Endothelial cell of umbilical vein (primary cell): ENCODE measurements around the gene SAMD4A. TPM values are rescaled to one million over a fixed set of nuclear protein-coding genes. Genes with fewer than 3 reads are reported as not detected.

Experiments used
- BruUV-seq: library from RNA; stranded (reverse); fragments of 400-500 nt; replicated peaks from 2 replicates; lab custom pipeline; 2021; lab: Mats Ljungman, UMichigan
- CTCF ChIA-PET: fragments of 300-600, 350-600 bp; sonication (Branson Sonifier 250); formaldehyde crosslinking; loops from one replicate; lab custom pipeline; 2021; ENCODE audit warnings: antibody characterized with exemption, inconsistent platforms; lab: Charles Lee
- POLR2A ChIA-PET: fragments of 300-600, 350-600 bp; sonication (Branson Sonifier 250); formaldehyde crosslinking; loops from one replicate; lab custom pipeline; 2021; ENCODE audit warnings: antibody characterized with exemption, inconsistent platforms; lab: Charles Lee
- DNase-seq: peaks from one replicate; pipeline ENCODE4 v3.0.0-alpha.2; 2011; ENCODE audit warnings: low read depth, low spot score
- FAIRE-seq: peaks from 2 replicates; lab custom pipeline; 2011; peaks lifted over from hg19 to GRCh38; lab: Jason Lieb, UNC
- H2AFZ ChIP-seq: 2 replicates; pipeline ENCODE4 v1.6.0; 2012; ENCODE audit warnings: low read depth, low read length, control low read depth, inconsistent platforms
- H3K27ac ChIP-seq: 2 replicates; pipeline ENCODE4 v1.5.1; 2011; ENCODE audit warnings: low read depth, mild to moderate bottlenecking, control low read depth, low read length, moderate library complexity; ENCODE audit not compliant: insufficient read depth
- H3K27me3 ChIP-seq, 2 experiments: 2 replicates each; pipeline versions ENCODE4 v1.6.0 to v1.6.1; 2011; ENCODE audit warnings: low read length in 2 of 2, mixed read lengths in 1 of 2; ENCODE audit not compliant: control insufficient read depth in 2 of 2, insufficient read depth in 2 of 2
- H3K36me3 ChIP-seq, 2 experiments: 2 replicates in 1 of 2; 3 replicates in 1 of 2; pipeline ENCODE4 v1.5.1; 2011; ENCODE audit warnings: low read length in 2 of 2, mild to moderate bottlenecking in 1 of 2, moderate library complexity in 1 of 2; ENCODE audit not compliant: control insufficient read depth in 2 of 2, insufficient read depth in 2 of 2; ENCODE audit errors: extremely low read depth in 1 of 2
- H3K4me1 ChIP-seq: 3 replicates; pipeline ENCODE4 v1.5.1; 2011; ENCODE audit warnings: mild to moderate bottlenecking, low read length; ENCODE audit not compliant: control insufficient read depth, insufficient read depth; ENCODE audit errors: extremely low read depth
- H3K4me2 ChIP-seq: 2 replicates; pipeline ENCODE4 v1.6.1; 2011; ENCODE audit warnings: low read length, control low read depth, mixed read lengths; ENCODE audit not compliant: insufficient read depth
- H3K4me3 ChIP-seq, 3 experiments: fragments of 200-600 bp in 1 of 3; sonication (generic), shearing (Covaris generic) in 1 of 3; replicated peaks in 1 of 3; 2 replicates each; pipeline ENCODE4 v1.5.1; 2011 to 2016; ENCODE audit warnings: control low read depth in 3 of 3, low read length in 3 of 3, mild to moderate bottlenecking in 2 of 3, inconsistent platforms in 1 of 3, low read depth in 1 of 3, moderate library complexity in 1 of 3; ENCODE audit not compliant: insufficient read depth in 1 of 3
- H3K79me2 ChIP-seq: 2 replicates; pipeline ENCODE4 v1.6.0; 2012; ENCODE audit warnings: low read length, inconsistent platforms; ENCODE audit not compliant: control insufficient read depth, insufficient read depth
- H3K9ac ChIP-seq: replicated peaks from 2 replicates; pipeline ENCODE3; 2011; ENCODE audit warnings: low read length, control low read depth; ENCODE audit not compliant: insufficient read depth; ENCODE audit errors: extremely low read depth
- H3K9me1 ChIP-seq: replicated peaks from 3 replicates; pipeline ENCODE4 v1.6.0; 2011; ENCODE audit warnings: mild to moderate bottlenecking, low read length; ENCODE audit not compliant: control insufficient read depth, insufficient read depth; ENCODE audit errors: extremely low read depth
- H3K9me3 ChIP-seq: replicated peaks from 2 replicates; pipeline ENCODE4 v1.5.1; 2012; ENCODE audit warnings: low read length, inconsistent platforms; ENCODE audit not compliant: control insufficient read depth, insufficient read depth
- H4K20me1 ChIP-seq: replicated peaks from 2 replicates; pipeline ENCODE3; 2011; ENCODE audit warnings: mild to moderate bottlenecking, low read length; ENCODE audit not compliant: control insufficient read depth, insufficient read depth; ENCODE audit errors: extremely low read depth
- EZH2 ChIP-seq: IDR thresholded peaks from 2 replicates; pipeline ENCODE4 v1.6.1; 2012; ENCODE audit warnings: borderline replicate concordance, low read depth, mild to moderate bottlenecking, moderate library complexity, low read length, inconsistent platforms; ENCODE audit not compliant: severe bottlenecking
- FOS ChIP-seq: IDR thresholded peaks from 2 replicates; pipeline ENCODE4 v1.6.1; 2011; ENCODE audit warnings: mild to moderate bottlenecking, low read length, moderate library complexity, borderline replicate concordance; ENCODE audit not compliant: insufficient read depth
- GATA2 ChIP-seq: IDR thresholded peaks from 2 replicates; pipeline ENCODE4 v1.7.0; 2011; ENCODE audit warnings: low read depth, mild to moderate bottlenecking, moderate library complexity, mixed read lengths, low read length; ENCODE audit not compliant: insufficient read length, insufficient read depth
- JUN ChIP-seq: IDR thresholded peaks from 2 replicates; pipeline ENCODE4 v1.6.1; 2011; ENCODE audit warnings: borderline replicate concordance, low read depth; ENCODE audit not compliant: insufficient read length, insufficient read depth
- MYC ChIP-seq: IDR thresholded peaks from one replicate; pipeline ENCODE4 v1.6.1; 2011; ENCODE audit warnings: mild to moderate bottlenecking, low read depth, low read length
- POLR2A ChIP-seq: IDR thresholded peaks from 2 replicates; pipeline ENCODE4 v1.6.1; 2012; ENCODE audit warnings: low read depth, mild to moderate bottlenecking, control low read depth, low read length
- POLR2AphosphoS5 ChIP-seq: IDR thresholded peaks from 2 replicates; pipeline ENCODE4 v1.6.1; 2012; ENCODE audit warnings: low read depth, mild to moderate bottlenecking, control low read depth, low read length, moderate library complexity; ENCODE audit not compliant: insufficient read depth
- dilution Hi-C: fragments of 300-500 bp; cut with MboI; formaldehyde crosslinking; loops from one replicate; pipeline ENCODE4 v1.15.0; 2019; ENCODE audit warnings: low sequenced_read_pairs; ENCODE audit not compliant: extremely low pct_ligation_motif_present
- intact Hi-C: fragments of 100-400 bp; cut with micrococcal nuclease; formaldehyde crosslinking; loops from one replicate; pipeline ENCODE4 v1.10.0; 2022
- polyA plus RNA-seq, 4 experiments: library from polyadenylated mRNA; depleted of rRNA in 3 of 4; stranded (reverse) in 3 of 4; unstranded in 1 of 4; fragments of >200 nt; gene quantifications; 2 replicates each; pipeline versions ENCODE4 v1.2.1 to v1.2.3, GENCODE V29; 2011 to 2012; ENCODE audit warnings: missing spikeins in 1 of 4
- total RNA-seq: library from RNA; stranded (reverse); gene quantifications from 2 replicates; pipeline ENCODE4 v1.2.3, GENCODE V29; 2021
- TF ChIP-seq, protein P1 (sequence below), 2 donors: IDR thresholded peaks; 1 replicate in 1 of 2; 2 replicates in 1 of 2; pipeline ENCODE4 v1.5.1; 2011; ENCODE audit warnings: low read length in 2 of 2, mild to moderate bottlenecking in 2 of 2, moderate library complexity in 2 of 2, control low read depth in 1 of 2, inconsistent platforms in 1 of 2, low read depth in 1 of 2; ENCODE audit not compliant: insufficient read depth in 1 of 2; ENCODE audit errors: extremely low read depth in 1 of 2
- TF ChIP-seq, protein P2 (sequence below): IDR thresholded peaks from 2 replicates; pipeline ENCODE4 v1.6.1; 2011; ENCODE audit not compliant: insufficient read depth, insufficient read length

Gene SAMD4A
- total and polyA plus RNA-seq, 2 donors (not counting 3 experiments of a cell fraction or from before 2014, with no cell fraction given) = 37.7 to 95.3 TPM

DNA sequence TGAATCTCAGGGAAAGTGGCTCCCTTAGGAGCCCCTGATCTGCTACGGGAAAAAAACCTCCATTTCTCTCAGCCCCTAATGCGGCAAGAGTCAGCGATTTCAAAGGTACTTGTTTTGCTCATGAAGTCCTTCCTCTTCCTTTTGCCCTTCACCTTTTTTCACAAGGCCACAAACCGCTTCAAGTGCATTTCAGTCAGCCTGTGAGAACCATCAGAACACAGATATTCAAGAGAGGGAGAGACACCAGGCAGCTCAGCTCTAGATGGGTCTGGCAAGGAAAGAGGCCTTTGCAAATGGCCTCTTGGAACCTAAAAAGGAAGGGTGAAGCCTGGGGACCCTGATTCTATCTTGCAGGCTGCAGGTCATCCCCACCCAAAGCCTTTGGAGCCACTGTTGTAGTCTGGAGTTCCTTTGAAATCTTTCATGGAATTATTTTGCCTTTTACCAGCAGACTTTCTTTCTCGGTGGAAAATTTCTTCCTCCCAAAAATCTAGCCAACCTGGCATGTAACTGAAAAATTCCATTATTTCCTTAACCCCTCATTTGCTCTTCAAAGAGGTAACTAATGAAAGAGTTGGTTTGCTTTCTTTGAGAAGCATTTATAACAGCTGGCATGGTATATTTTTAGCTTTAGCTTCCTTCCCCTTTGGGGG lies 145.0 kb downstream of the SAMD4A start:
- POLR2A ChIA-PET = no interaction called here
- H3K27ac ChIP-seq = peak overlapping the region; percentile 32
- peaks cover 4% of the 10 kb centered on the region for H4K20me1 ChIP-seq
- no peaks in the 10 kb centered on the region for H3K27me3 ChIP-seq
- peak overlapping the region; percentile 49 for H3K4me2 ChIP-seq
- CTCF ChIA-PET = interaction anchor here (0.9 to 2.5 kb wide), 4 partner anchors 11 to 148 kb away, joined by 3 to 12 read pairs (median 4); no protein-coding TSS in a partner anchor
- H3K9me3 ChIP-seq = no peaks in the 10 kb centered on the region
- H3K4me1 ChIP-seq = peaks cover 16% of the 10 kb centered on the region
- H3K9ac ChIP-seq = peak overlapping the region; percentile 21
- peaks cover 0 to 2% of the 10 kb centered on the region in 2 experiments for H3K36me3 ChIP-seq
- intact Hi-C loops (no loop called here), dilution Hi-C loops (no loop called here)
- BruUV-seq = no TSS peak
- no peak for FAIRE-seq
- no peak for DNase-seq
- TF ChIP-seq JUN (no peak), GATA2 (no peak), EZH2 (no peak), POLR2A (no peak), MYC (no peak), FOS (no peak), POLR2AphosphoS5 (no peak)
- TF ChIP-seq, protein P1, sequence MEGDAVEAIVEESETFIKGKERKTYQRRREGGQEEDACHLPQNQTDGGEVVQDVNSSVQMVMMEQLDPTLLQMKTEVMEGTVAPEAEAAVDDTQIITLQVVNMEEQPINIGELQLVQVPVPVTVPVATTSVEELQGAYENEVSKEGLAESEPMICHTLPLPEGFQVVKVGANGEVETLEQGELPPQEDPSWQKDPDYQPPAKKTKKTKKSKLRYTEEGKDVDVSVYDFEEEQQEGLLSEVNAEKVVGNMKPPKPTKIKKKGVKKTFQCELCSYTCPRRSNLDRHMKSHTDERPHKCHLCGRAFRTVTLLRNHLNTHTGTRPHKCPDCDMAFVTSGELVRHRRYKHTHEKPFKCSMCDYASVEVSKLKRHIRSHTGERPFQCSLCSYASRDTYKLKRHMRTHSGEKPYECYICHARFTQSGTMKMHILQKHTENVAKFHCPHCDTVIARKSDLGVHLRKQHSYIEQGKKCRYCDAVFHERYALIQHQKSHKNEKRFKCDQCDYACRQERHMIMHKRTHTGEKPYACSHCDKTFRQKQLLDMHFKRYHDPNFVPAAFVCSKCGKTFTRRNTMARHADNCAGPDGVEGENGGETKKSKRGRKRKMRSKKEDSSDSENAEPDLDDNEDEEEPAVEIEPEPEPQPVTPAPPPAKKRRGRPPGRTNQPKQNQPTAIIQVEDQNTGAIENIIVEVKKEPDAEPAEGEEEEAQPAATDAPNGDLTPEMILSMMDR (IDR thresholded peaks at IDR 0.05; ENCODE audit: extremely low read depth in 1 of 2, insufficient read depth in 1 of 2, low read depth in 1 of 2, low read length in 2 of 2) = no peak
- TF ChIP-seq, protein P2, sequence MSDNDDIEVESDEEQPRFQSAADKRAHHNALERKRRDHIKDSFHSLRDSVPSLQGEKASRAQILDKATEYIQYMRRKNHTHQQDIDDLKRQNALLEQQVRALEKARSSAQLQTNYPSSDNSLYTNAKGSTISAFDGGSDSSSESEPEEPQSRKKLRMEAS = no peak
- no peaks in the 10 kb centered on the region for H3K9me1 ChIP-seq
- no peak overlapping the region for H2AFZ ChIP-seq
- no peak overlapping the region for H3K4me3 ChIP-seq
- H3K79me2 ChIP-seq = peaks cover 51% of the 10 kb centered on the region
